Stomach (tissue), 9 donors: Measurements from ENCODE around the gene THSD4. TPM values are rescaled to one million over a fixed set of nuclear protein-coding genes. Genes with fewer than 3 reads are reported as not detected.

Experiments used
- DNase-seq, 2 donors: peaks; one replicate each; pipeline versions ENCODE4 v3.0.0 to v3.0.0-alpha.2; 2013 to 2019
- H3K27ac ChIP-seq, 5 donors: fragments of 200-600 bp in 4 of 5; sonication (generic) in 4 of 5; one replicate each; pipeline ENCODE4 v1.5.1; 2013 to 2019; ENCODE audit warnings: mild to moderate bottlenecking in 1 of 5, moderate library complexity in 1 of 5
- H3K27me3 ChIP-seq, 3 donors: fragments of 200-600 bp; sonication (generic); one replicate each; pipeline ENCODE4 v1.5.1; 2017 to 2019; ENCODE audit warnings: mixed run types in 1 of 3
- H3K36me3 ChIP-seq, 4 donors: fragments of 200-600 bp; sonication (generic); 1 replicate in 3 of 4; 2 replicates in 1 of 4; pipeline ENCODE4 v1.5.1; 2016 to 2019
- H3K4me1 ChIP-seq, 4 donors: fragments of 200-600 bp; sonication (generic); one replicate each; pipeline ENCODE4 v1.5.1; 2016 to 2019
- H3K4me3 ChIP-seq, 4 donors: fragments of 200-600 bp; sonication (generic) in 3 of 4; one replicate each; pipeline ENCODE4 v1.5.1; 2016 to 2019; ENCODE audit warnings: mild to moderate bottlenecking in 1 of 4
- H3K9me3 ChIP-seq, 4 donors: fragments of 200-600 bp; sonication (generic); one replicate each; pipeline ENCODE4 v1.5.1; 2016 to 2019
- CTCF ChIP-seq, 7 experiments: fragments of 450-650 bp in 4 of 7; fragments of 200-600 bp in 3 of 7; sonication (generic) in 3 of 7; IDR thresholded peaks; one replicate each; pipeline ENCODE4 v1.5.1; 2016 to 2019; ENCODE audit warnings: antibody characterized with exemption in 7 of 7, control low read depth in 2 of 7, mild to moderate bottlenecking in 1 of 7
- EP300 ChIP-seq: sonication (generic); formaldehyde crosslinking; IDR thresholded peaks from one replicate; pipeline ENCODE4 v1.6.1; 2017; ENCODE audit warnings: antibody characterized with exemption
- POLR2A ChIP-seq, 4 donors: fragments of 450-650 bp; IDR thresholded peaks; one replicate each; pipeline ENCODE4 v1.6.1; 2016; ENCODE audit warnings: antibody characterized with exemption in 4 of 4, control low read depth in 2 of 4, mild to moderate bottlenecking in 1 of 4, moderate library complexity in 1 of 4
- POLR2AphosphoS5 ChIP-seq, 3 donors: sonication (generic); formaldehyde crosslinking; IDR thresholded peaks; one replicate each; pipeline ENCODE4 v1.6.1; 2016; ENCODE audit warnings: antibody characterized with exemption in 3 of 3
- WGBS, 5 donors: extraction: QIAGEN DNeasy Blood & Tissue Kit in 3 of 5; methylation state at CpG; one replicate each; pipeline versions ENCODE4 v1.1.5 to v1.1.7; 2013 to 2018; 5-methylcytosine and 5-hydroxymethylcytosine counted together
- intact Hi-C: fragments of 100-400 bp; cut with DNase I; formaldehyde crosslinking; loops from one replicate; pipeline ENCODE4 v1.15.1; 2023; ENCODE audit warnings: low total_unique reads
- polyA plus RNA-seq, 3 donors: library from polyadenylated mRNA; stranded (reverse); fragments of 200-250 nt; gene quantifications; one replicate each; pipeline ENCODE4 v1.2.3, GENCODE V29; 2013
- total RNA-seq, 5 donors: library from RNA; depleted of rRNA; stranded (reverse); fragments of >200 nt; gene quantifications; one replicate each; pipeline versions ENCODE4 v1.1.0 to v1.2.3, GENCODE V29; 2014 to 2016
- donor health status: healthy with polysubstance abuse.
- donor health status: Bipolar disorder and iron deficiency.
- donor health status: healthy.

Gene THSD4
- total and polyA plus RNA-seq, 8 donors = 1.8 to 79.4 (median 22.0) TPM

- no peak for DNase-seq
- no peaks in the 10 kb centered on the region for H3K9me3 ChIP-seq
- peak overlapping the region in 4 of 5 donors; percentile 0 to 83 (median 40) for H3K27ac ChIP-seq
- peaks cover 0 to 68% (median 16%) of the 10 kb centered on the region in 4 donors for H3K4me1 ChIP-seq
- no peaks in the 10 kb centered on the region for H3K36me3 ChIP-seq
- no peaks in the 10 kb centered on the region for H3K27me3 ChIP-seq
- no peak overlapping the region for H3K4me3 ChIP-seq
- no peak for TF ChIP-seq EP300
- TF ChIP-seq POLR2AphosphoS5 (IDR thresholded peaks at IDR 0.05) = no peak
- no peak for TF ChIP-seq POLR2A (IDR thresholded peaks at IDR 0.05)
- no peak for TF ChIP-seq CTCF (IDR thresholded peaks at IDR 0.05)
- intact Hi-C loops = no loop called here
- 87 to 90% (median 89%) methylated on average over 4 of the region's 4 CpGs for WGBS, 5 donors
These were observed 215.9 kb downstream of the THSD4 start for GRCh38 chr15:71331173-71331572.

- H3K27me3 ChIP-seq = no peaks in the 10 kb centered on the region
- H3K4me3 ChIP-seq = no peak overlapping the region
- H3K27ac ChIP-seq = peak overlapping the region in 3 of 5 donors; percentile 2 to 83 (median 35)
- intact Hi-C loops = no loop called here
- DNase-seq = no peak
- peaks cover 7 to 71% (median 23%) of the 10 kb centered on the region in 4 donors for H3K4me1 ChIP-seq
- no peaks in the 10 kb centered on the region for H3K36me3 ChIP-seq
- H3K9me3 ChIP-seq = no peaks in the 10 kb centered on the region
- no peak for TF ChIP-seq POLR2AphosphoS5 (IDR thresholded peaks at IDR 0.05)
- TF ChIP-seq POLR2A (IDR thresholded peaks at IDR 0.05) = no peak
- no peak for TF ChIP-seq EP300
- TF ChIP-seq CTCF (IDR thresholded peaks at IDR 0.05) = no peak
- 74 to 83% (median 83%) methylated on average over 8 of the region's 8 CpGs for WGBS, 5 donors
These were observed 217.2 kb downstream of the THSD4 start for GRCh38 chr15:71332431-71333004.

- Histone ChIP-seq H3K9me3 (no peaks in the 10 kb centered on the region), H3K4me1 (peaks cover 12 to 73% (median 21%) of the 10 kb centered on the region in 4 donors), H3K27me3 (no peaks in the 10 kb centered on the region), H3K27ac (peak overlapping the region in 4 of 5 donors; percentile 2 to 68 (median 6)), H3K4me3 (no peak overlapping the region), H3K36me3 (no peaks in the 10 kb centered on the region)
- DNase-seq = no peak
- intact Hi-C loops = no loop called here
- TF ChIP-seq CTCF (IDR thresholded peaks at IDR 0.05) = no peak
- TF ChIP-seq POLR2AphosphoS5 (IDR thresholded peaks at IDR 0.05) = no peak
- TF ChIP-seq POLR2A (IDR thresholded peaks at IDR 0.05) = no peak
- TF ChIP-seq EP300 = no peak
- 75 to 79% (median 77%) methylated on average over 3 of the region's 3 CpGs for WGBS, 5 donors
These were observed 217.9 kb downstream of the THSD4 start for GRCh38 chr15:71333136-71333700.

- 52 to 76% (median 69%) methylated on average over 3 of the region's 3 CpGs for whole genome bisulfite sequencing, 5 donors
- Histone ChIP-seq H3K36me3 (no peaks in the 10 kb centered on the region), H3K4me1 (peaks cover 12 to 72% (median 20%) of the 10 kb centered on the region in 4 donors), H3K9me3 (no peaks in the 10 kb centered on the region), H3K27me3 (no peaks in the 10 kb centered on the region), H3K27ac (peak overlapping the region in 2 of 5 donors; percentile 8 to 68), H3K4me3 (no peak overlapping the region)
- no peak for TF ChIP-seq POLR2AphosphoS5 (IDR thresholded peaks at IDR 0.05)
- TF ChIP-seq EP300 = no peak
- no peak for TF ChIP-seq POLR2A (IDR thresholded peaks at IDR 0.05)
- no peak for TF ChIP-seq CTCF (IDR thresholded peaks at IDR 0.05)
- intact Hi-C loops = no loop called here
- no peak for DNase-seq
These were observed 218.6 kb downstream of the THSD4 start for GRCh38 chr15:71333839-71334238.
